Mesodermal cell (in vitro differentiated cells): ENCODE results near the gene IFNL3.
"Not testable (repeated sequence)": the region's sequence is repeated elsewhere in the genome, so short reads cannot be mapped to it uniquely, and the experiment has no call there.

ENCODE experiments used
- H3K27ac ChIP-seq: 2 replicates; pipeline ENCODE4 v1.7.0; 2013; ENCODE audit warnings: mild to moderate bottlenecking, low read depth, low read length, moderate library complexity; ENCODE audit not compliant: severe bottlenecking
- H3K36me3 ChIP-seq: 2 replicates; pipeline ENCODE4 v1.7.1; 2013; ENCODE audit warnings: mild to moderate bottlenecking, low read length, moderate library complexity; ENCODE audit not compliant: control insufficient read depth, insufficient read depth
- H3K4me1 ChIP-seq: one replicate; pipeline ENCODE4 v1.7.1; 2013; ENCODE audit warnings: mild to moderate bottlenecking, low read length; ENCODE audit not compliant: insufficient read depth, control insufficient read depth, poor library complexity, severe bottlenecking
- H3K4me3 ChIP-seq: 2 replicates; pipeline ENCODE4 v1.7.0; 2013; ENCODE audit warnings: low read length, control low read depth, mild to moderate bottlenecking; ENCODE audit not compliant: insufficient read depth, poor library complexity, severe bottlenecking; ENCODE audit errors: extremely low read depth
- H3K9me3 ChIP-seq: 2 replicates; pipeline ENCODE4 v1.7.1; 2013; ENCODE audit warnings: mild to moderate bottlenecking, low read length, moderate library complexity; ENCODE audit not compliant: control insufficient read depth
- WGBS, 2 experiments: methylation state at CpG; one replicate each; pipeline ENCODE4 v1.1.5; 2013; ENCODE audit warnings: missing lambda C conversion rate in 2 of 2; ENCODE audit not compliant: insufficient coverage in 2 of 2; 5-methylcytosine and 5-hydroxymethylcytosine counted together

Gene IFNL3

DNA sequence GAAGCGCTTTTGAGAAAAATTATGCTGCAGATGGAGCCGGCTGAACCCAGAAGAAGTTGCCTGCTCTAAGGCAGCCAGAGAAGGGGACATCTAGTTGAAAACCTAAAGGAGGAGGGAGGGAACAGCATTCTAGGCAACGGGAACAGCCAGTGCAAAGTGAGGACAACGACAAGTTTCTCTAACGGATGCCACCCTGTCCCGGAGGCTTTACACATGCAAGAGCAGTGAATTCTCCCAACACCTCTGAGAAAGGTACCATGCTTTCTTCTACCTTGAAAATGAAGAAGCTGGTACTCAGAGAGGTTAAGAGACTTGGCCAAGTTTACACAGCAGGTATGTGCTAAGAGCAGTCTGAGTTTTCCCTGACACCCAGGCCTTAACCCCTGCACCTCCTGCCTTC lies 5.9 kb downstream of the IFNL3 start:
- no peaks in the 10 kb centered on the region for H3K4me1 ChIP-seq
- WGBS, 2 experiments = 86 to 91% methylated on average over 6 of the region's 6 CpGs
- H3K9me3 ChIP-seq = no peaks in the 10 kb centered on the region
- H3K4me3 ChIP-seq = no peak overlapping the region
- H3K36me3 ChIP-seq = no peaks in the 10 kb centered on the region
- no peak overlapping the region for H3K27ac ChIP-seq

DNA sequence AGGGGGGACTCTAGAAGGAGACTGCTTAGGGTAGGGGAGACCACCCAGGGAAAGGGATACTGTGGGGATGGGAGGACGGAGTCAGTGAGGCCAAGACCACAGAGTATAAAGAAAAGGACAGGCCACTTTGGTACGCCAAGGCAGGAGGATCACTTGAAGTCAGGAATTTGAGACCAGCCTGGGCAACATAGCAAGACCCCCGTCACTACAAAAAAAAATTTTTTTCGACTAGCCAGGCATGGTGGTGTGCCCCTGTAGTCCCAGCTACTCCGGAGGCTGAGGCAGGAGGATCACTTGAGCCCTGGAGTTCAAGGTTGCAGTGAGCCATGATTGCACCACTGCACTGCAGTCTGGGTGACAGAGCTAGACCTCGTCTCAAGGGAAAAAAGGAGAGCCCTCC lies 6.6 kb downstream of the IFNL3 start:
- Histone ChIP-seq H3K27ac (no peak overlapping the region), H3K36me3 (no peaks in the 10 kb centered on the region), H3K4me3 (no peak overlapping the region), H3K4me1 (no peaks in the 10 kb centered on the region), H3K9me3 (no peaks in the 10 kb centered on the region)
- WGBS, 2 experiments = 79 to 81% methylated on average over 6 of the region's 6 CpGs

GRCh38 chr19:39237200-39238184 lies 7.3 kb downstream of the IFNL3 start:
- WGBS, 2 experiments = 54 to 57% methylated on average over 17 to 19 of the region's 22 CpGs
- H3K4me1 ChIP-seq = no peaks in the 10 kb centered on the region
- H3K27ac ChIP-seq = no peak overlapping the region
- no peak overlapping the region for H3K4me3 ChIP-seq
- no peaks in the 10 kb centered on the region for H3K36me3 ChIP-seq
- no peaks in the 10 kb centered on the region for H3K9me3 ChIP-seq

GRCh38 chr19:39236527-39236926 lies 8.3 kb downstream of the IFNL3 start:
- Histone ChIP-seq H3K4me1 (no peaks in the 10 kb centered on the region), H3K27ac (no peak overlapping the region), H3K36me3 (no peaks in the 10 kb centered on the region), H3K4me3 (no peak overlapping the region), H3K9me3 (no peaks in the 10 kb centered on the region)
- 78 to 82% methylated on average over 3 to 7 of the region's 12 CpGs for WGBS, 2 experiments

- Histone ChIP-seq H3K4me1 (no peaks in the 10 kb centered on the region), H3K9me3 (no peaks in the 10 kb centered on the region), H3K27ac (no peak overlapping the region), H3K36me3 (no peaks in the 10 kb centered on the region), H3K4me3 (no peak overlapping the region)
- 65 to 89% methylated on average over 5 of the region's 5 CpGs for WGBS, 2 experiments
These were observed 12.1 kb downstream of the IFNL3 start for GRCh38 chr19:39232708-39233107.

DNA sequence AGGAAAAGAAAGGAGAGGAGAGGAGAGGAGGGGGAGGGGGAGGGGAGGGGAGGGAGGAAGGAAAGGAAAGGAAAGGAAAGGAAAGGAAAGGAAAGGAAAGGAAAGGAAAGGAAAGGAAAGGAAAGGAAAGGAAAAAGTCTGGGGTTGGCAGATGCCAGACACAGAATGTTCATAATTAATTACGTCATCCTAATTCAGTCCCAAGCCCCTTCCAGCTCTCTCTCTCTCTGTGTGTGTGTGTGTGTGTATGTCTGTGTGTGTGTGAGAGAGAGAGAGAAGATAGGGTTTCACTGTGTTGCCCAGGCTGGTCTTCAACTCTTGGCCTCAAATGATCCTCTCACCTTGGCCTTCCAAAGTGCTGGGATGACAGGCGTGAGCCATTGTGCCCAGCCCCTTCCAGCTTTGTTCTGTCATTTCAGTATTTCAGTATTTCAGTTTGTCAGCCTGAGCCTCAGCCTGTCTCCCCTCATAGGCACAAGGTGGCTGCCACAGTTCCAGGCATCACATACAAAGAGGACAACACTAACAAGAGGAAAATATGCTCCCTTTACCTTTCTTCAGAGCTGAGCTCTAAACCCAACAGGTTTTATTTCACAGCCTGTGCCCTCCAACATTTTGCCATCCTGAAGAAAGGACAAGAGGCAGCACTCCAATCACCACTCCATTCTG lies 14.6 kb downstream of the IFNL3 start:
- H3K36me3 ChIP-seq = no peaks in the 10 kb centered on the region
- no peaks in the 10 kb centered on the region for H3K4me1 ChIP-seq
- no peak overlapping the region for H3K4me3 ChIP-seq
- no peaks in the 10 kb centered on the region for H3K9me3 ChIP-seq
- H3K27ac ChIP-seq = no peak overlapping the region
- WGBS, 2 experiments = 50 to 56% methylated on average over 1 of the region's 2 CpGs

DNA sequence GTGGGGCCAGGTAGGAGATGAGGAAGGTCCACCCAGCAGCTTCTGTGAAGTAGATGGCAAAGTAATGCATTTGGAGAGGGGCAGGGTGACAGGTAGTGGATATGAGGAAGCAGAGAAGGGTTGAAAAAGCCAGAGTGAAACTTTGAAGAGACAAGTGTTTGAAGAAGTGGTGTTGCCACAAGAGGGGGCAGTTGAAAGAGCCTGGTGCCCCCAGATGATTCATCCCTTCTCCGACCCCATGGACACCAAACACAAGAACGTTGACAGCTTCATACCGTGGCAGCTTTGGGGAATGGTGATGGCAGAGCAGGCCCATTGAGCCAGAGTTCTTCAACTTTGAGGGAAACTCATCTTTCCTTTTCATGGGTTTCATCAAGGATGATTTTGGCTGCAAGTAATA lies 19.9 kb downstream of the IFNL3 start:
- WGBS, 2 experiments = 14 to 16% methylated on average over 2 to 3 of the region's 3 CpGs
- H3K9me3 ChIP-seq = no peaks in the 10 kb centered on the region

DNA sequence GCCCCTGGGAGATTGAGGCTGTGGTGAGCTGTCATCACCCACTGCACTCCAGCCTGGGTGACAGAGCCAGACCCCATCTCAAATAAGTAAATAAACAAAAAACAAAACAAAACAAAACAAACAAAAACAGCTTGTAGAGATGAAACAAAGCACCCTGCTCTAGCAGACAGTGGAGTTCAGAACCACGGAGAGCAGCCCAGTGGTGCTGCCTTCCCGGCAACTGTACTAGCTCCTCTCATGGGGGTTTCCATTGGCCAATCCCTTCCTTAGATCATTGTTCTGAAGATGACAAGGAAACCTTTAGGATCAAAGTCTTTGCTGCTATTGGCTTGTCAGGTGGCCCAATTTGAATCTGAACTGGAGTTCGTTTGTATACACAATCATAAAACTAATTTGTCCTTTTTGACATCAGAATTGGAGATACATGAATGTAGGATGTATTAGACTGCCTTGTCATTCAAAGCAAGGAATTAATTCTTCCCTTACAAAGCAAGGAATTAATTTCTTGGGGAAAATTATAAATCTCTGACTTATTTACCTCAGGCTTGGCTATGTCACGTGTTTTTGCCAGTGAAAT lies 21.0 kb downstream of the IFNL3 start:
- Histone ChIP-seq H3K4me3 (no peak overlapping the region), H3K36me3 (no peaks in the 10 kb centered on the region), H3K9me3 (no peaks in the 10 kb centered on the region), H3K4me1 (no peaks in the 10 kb centered on the region), H3K27ac (no peak overlapping the region)
- WGBS, 2 experiments = 4 to 17% methylated on average over 2 of the region's 4 CpGs

More for the DNA sequence above, 19.9 kb downstream of the IFNL3 start:
- no peak overlapping the region for H3K27ac ChIP-seq
- no peaks in the 10 kb centered on the region for H3K4me1 ChIP-seq
- H3K36me3 ChIP-seq = no peaks in the 10 kb centered on the region
- no peak overlapping the region for H3K4me3 ChIP-seq

DNA sequence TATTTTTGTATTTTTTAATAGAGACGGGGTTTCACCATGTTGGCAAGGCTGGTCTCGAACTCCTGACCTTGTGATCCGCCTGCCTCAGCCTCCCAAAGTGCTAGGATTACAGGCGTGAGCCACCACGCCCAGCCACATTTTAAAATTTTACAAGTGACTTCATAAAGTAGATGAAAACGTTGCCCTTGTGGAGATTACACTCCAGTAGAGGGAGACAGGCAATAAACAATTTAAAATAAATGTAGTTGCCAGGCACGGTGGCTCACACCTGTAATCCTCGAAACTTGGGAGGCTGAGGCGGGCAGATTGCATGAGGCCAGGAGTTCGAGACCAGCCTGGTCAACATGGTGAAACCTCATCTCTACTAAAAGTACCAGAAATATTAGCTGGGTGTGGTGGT lies 25.7 kb downstream of the IFNL3 start:
- H3K27ac ChIP-seq, H3K4me3 ChIP-seq, H3K9me3 ChIP-seq, H3K4me1 ChIP-seq, H3K36me3 ChIP-seq: not testable (repeated sequence)
- WGBS, 2 experiments = 66 to 80% methylated on average over 3 to 7 of the region's 10 CpGs

- no peak overlapping the region for H3K27ac ChIP-seq
- no peak overlapping the region for H3K4me3 ChIP-seq
- no peaks in the 10 kb centered on the region for H3K36me3 ChIP-seq
- 85 to 87% methylated on average over 11 to 14 of the region's 15 CpGs for WGBS, 2 experiments
- H3K9me3 ChIP-seq = no peaks in the 10 kb centered on the region
- H3K4me1 ChIP-seq = no peaks in the 10 kb centered on the region
These were observed 26.4 kb downstream of the IFNL3 start for GRCh38 chr19:39218230-39219007.
